Endothelial cell of umbilical vein (primary cell): ENCODE results near the gene TSEN2. TPM values are rescaled to one million over a fixed set of nuclear protein-coding genes. Genes with fewer than 3 reads are reported as not detected.

Experiments used
- BruUV-seq: library from RNA; stranded (reverse); fragments of 400-500 nt; replicated peaks from 2 replicates; lab custom pipeline; 2021; lab: Mats Ljungman, UMichigan
- CTCF ChIA-PET: fragments of 300-600, 350-600 bp; sonication (Branson Sonifier 250); formaldehyde crosslinking; loops from one replicate; lab custom pipeline; 2021; ENCODE audit warnings: antibody characterized with exemption, inconsistent platforms; lab: Charles Lee
- POLR2A ChIA-PET: fragments of 300-600, 350-600 bp; sonication (Branson Sonifier 250); formaldehyde crosslinking; loops from one replicate; lab custom pipeline; 2021; ENCODE audit warnings: antibody characterized with exemption, inconsistent platforms; lab: Charles Lee
- DNase-seq: peaks from one replicate; pipeline ENCODE4 v3.0.0-alpha.2; 2011; ENCODE audit warnings: low read depth, low spot score
- FAIRE-seq: peaks from 2 replicates; lab custom pipeline; 2011; peaks lifted over from hg19 to GRCh38; lab: Jason Lieb, UNC
- H2AFZ ChIP-seq: 2 replicates; pipeline ENCODE4 v1.6.0; 2012; ENCODE audit warnings: low read depth, low read length, control low read depth, inconsistent platforms
- H3K27ac ChIP-seq: 2 replicates; pipeline ENCODE4 v1.5.1; 2011; ENCODE audit warnings: low read depth, mild to moderate bottlenecking, control low read depth, low read length, moderate library complexity; ENCODE audit not compliant: insufficient read depth
- H3K27me3 ChIP-seq, 2 experiments: 2 replicates each; pipeline versions ENCODE4 v1.6.0 to v1.6.1; 2011; ENCODE audit warnings: low read length in 2 of 2, mixed read lengths in 1 of 2; ENCODE audit not compliant: control insufficient read depth in 2 of 2, insufficient read depth in 2 of 2
- H3K36me3 ChIP-seq, 2 experiments: 2 replicates in 1 of 2; 3 replicates in 1 of 2; pipeline ENCODE4 v1.5.1; 2011; ENCODE audit warnings: low read length in 2 of 2, mild to moderate bottlenecking in 1 of 2, moderate library complexity in 1 of 2; ENCODE audit not compliant: control insufficient read depth in 2 of 2, insufficient read depth in 2 of 2; ENCODE audit errors: extremely low read depth in 1 of 2
- H3K4me1 ChIP-seq: 3 replicates; pipeline ENCODE4 v1.5.1; 2011; ENCODE audit warnings: mild to moderate bottlenecking, low read length; ENCODE audit not compliant: control insufficient read depth, insufficient read depth; ENCODE audit errors: extremely low read depth
- H3K4me2 ChIP-seq: 2 replicates; pipeline ENCODE4 v1.6.1; 2011; ENCODE audit warnings: low read length, control low read depth, mixed read lengths; ENCODE audit not compliant: insufficient read depth
- H3K4me3 ChIP-seq, 3 experiments: fragments of 200-600 bp in 1 of 3; sonication (generic), shearing (Covaris generic) in 1 of 3; replicated peaks in 1 of 3; 2 replicates each; pipeline ENCODE4 v1.5.1; 2011 to 2016; ENCODE audit warnings: control low read depth in 3 of 3, low read length in 3 of 3, mild to moderate bottlenecking in 2 of 3, inconsistent platforms in 1 of 3, low read depth in 1 of 3, moderate library complexity in 1 of 3; ENCODE audit not compliant: insufficient read depth in 1 of 3
- H3K79me2 ChIP-seq: 2 replicates; pipeline ENCODE4 v1.6.0; 2012; ENCODE audit warnings: low read length, inconsistent platforms; ENCODE audit not compliant: control insufficient read depth, insufficient read depth
- H3K9ac ChIP-seq: replicated peaks from 2 replicates; pipeline ENCODE3; 2011; ENCODE audit warnings: low read length, control low read depth; ENCODE audit not compliant: insufficient read depth; ENCODE audit errors: extremely low read depth
- H3K9me1 ChIP-seq: replicated peaks from 3 replicates; pipeline ENCODE4 v1.6.0; 2011; ENCODE audit warnings: mild to moderate bottlenecking, low read length; ENCODE audit not compliant: control insufficient read depth, insufficient read depth; ENCODE audit errors: extremely low read depth
- H3K9me3 ChIP-seq: replicated peaks from 2 replicates; pipeline ENCODE4 v1.5.1; 2012; ENCODE audit warnings: low read length, inconsistent platforms; ENCODE audit not compliant: control insufficient read depth, insufficient read depth
- H4K20me1 ChIP-seq: replicated peaks from 2 replicates; pipeline ENCODE3; 2011; ENCODE audit warnings: mild to moderate bottlenecking, low read length; ENCODE audit not compliant: control insufficient read depth, insufficient read depth; ENCODE audit errors: extremely low read depth
- EZH2 ChIP-seq: IDR thresholded peaks from 2 replicates; pipeline ENCODE4 v1.6.1; 2012; ENCODE audit warnings: borderline replicate concordance, low read depth, mild to moderate bottlenecking, moderate library complexity, low read length, inconsistent platforms; ENCODE audit not compliant: severe bottlenecking
- FOS ChIP-seq: IDR thresholded peaks from 2 replicates; pipeline ENCODE4 v1.6.1; 2011; ENCODE audit warnings: mild to moderate bottlenecking, low read length, moderate library complexity, borderline replicate concordance; ENCODE audit not compliant: insufficient read depth
- GATA2 ChIP-seq: IDR thresholded peaks from 2 replicates; pipeline ENCODE4 v1.7.0; 2011; ENCODE audit warnings: low read depth, mild to moderate bottlenecking, moderate library complexity, mixed read lengths, low read length; ENCODE audit not compliant: insufficient read length, insufficient read depth
- JUN ChIP-seq: IDR thresholded peaks from 2 replicates; pipeline ENCODE4 v1.6.1; 2011; ENCODE audit warnings: borderline replicate concordance, low read depth; ENCODE audit not compliant: insufficient read length, insufficient read depth
- MYC ChIP-seq: IDR thresholded peaks from one replicate; pipeline ENCODE4 v1.6.1; 2011; ENCODE audit warnings: mild to moderate bottlenecking, low read depth, low read length
- POLR2A ChIP-seq: IDR thresholded peaks from 2 replicates; pipeline ENCODE4 v1.6.1; 2012; ENCODE audit warnings: low read depth, mild to moderate bottlenecking, control low read depth, low read length
- POLR2AphosphoS5 ChIP-seq: IDR thresholded peaks from 2 replicates; pipeline ENCODE4 v1.6.1; 2012; ENCODE audit warnings: low read depth, mild to moderate bottlenecking, control low read depth, low read length, moderate library complexity; ENCODE audit not compliant: insufficient read depth
- dilution Hi-C: fragments of 300-500 bp; cut with MboI; formaldehyde crosslinking; loops from one replicate; pipeline ENCODE4 v1.15.0; 2019; ENCODE audit warnings: low sequenced_read_pairs; ENCODE audit not compliant: extremely low pct_ligation_motif_present
- intact Hi-C: fragments of 100-400 bp; cut with micrococcal nuclease; formaldehyde crosslinking; loops from one replicate; pipeline ENCODE4 v1.10.0; 2022
- polyA plus RNA-seq, 4 experiments: library from polyadenylated mRNA; depleted of rRNA in 3 of 4; stranded (reverse) in 3 of 4; unstranded in 1 of 4; fragments of >200 nt; gene quantifications; 2 replicates each; pipeline versions ENCODE4 v1.2.1 to v1.2.3, GENCODE V29; 2011 to 2012; ENCODE audit warnings: missing spikeins in 1 of 4
- total RNA-seq: library from RNA; stranded (reverse); gene quantifications from 2 replicates; pipeline ENCODE4 v1.2.3, GENCODE V29; 2021
- TF ChIP-seq, protein P1 (sequence below), 2 donors: IDR thresholded peaks; 1 replicate in 1 of 2; 2 replicates in 1 of 2; pipeline ENCODE4 v1.5.1; 2011; ENCODE audit warnings: low read length in 2 of 2, mild to moderate bottlenecking in 2 of 2, moderate library complexity in 2 of 2, control low read depth in 1 of 2, inconsistent platforms in 1 of 2, low read depth in 1 of 2; ENCODE audit not compliant: insufficient read depth in 1 of 2; ENCODE audit errors: extremely low read depth in 1 of 2
- TF ChIP-seq, protein P2 (sequence below): IDR thresholded peaks from 2 replicates; pipeline ENCODE4 v1.6.1; 2011; ENCODE audit not compliant: insufficient read depth, insufficient read length

TSEN2 gene
- total and polyA plus RNA-seq, 2 donors (not counting 3 experiments of a cell fraction or from before 2014, with no cell fraction given) = 8.3 to 12.1 TPM

DNA sequence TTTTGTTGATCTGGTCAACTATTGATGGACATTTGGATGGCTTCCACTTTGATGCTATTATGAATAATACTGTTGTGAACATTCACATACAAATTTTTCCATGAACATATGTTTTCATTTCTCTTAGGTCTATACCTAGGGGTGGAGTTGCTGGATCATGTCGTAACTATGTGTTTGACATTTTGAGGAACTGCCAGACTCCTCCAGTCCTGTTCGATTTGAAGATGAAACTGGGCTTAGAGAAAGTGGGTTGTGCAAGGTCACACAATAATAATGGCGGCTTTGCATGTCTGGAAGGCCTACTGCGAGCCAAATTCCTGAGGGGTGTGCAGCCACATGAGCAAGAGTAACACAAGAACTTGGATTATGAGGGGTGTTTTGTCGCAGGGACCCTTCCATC is 2.6 kb downstream of the TSEN2 start:
- DNase-seq (no peak), FAIRE-seq (no peak)
- dilution Hi-C loops = no loop called here
- Histone ChIP-seq H2AFZ (no peak overlapping the region), H3K9ac (no peak overlapping the region), H3K27ac (no peak overlapping the region), H3K4me3 (no peak overlapping the region), H3K9me3 (no peaks in the 10 kb centered on the region), H3K4me2 (no peak overlapping the region), H3K27me3 (no peaks in the 10 kb centered on the region), H3K4me1 (peaks cover 23% of the 10 kb centered on the region), H4K20me1 (no peaks in the 10 kb centered on the region), H3K9me1 (no peaks in the 10 kb centered on the region), H3K79me2 (peaks cover 17% of the 10 kb centered on the region), H3K36me3 (no peaks in the 10 kb centered on the region)
- TF ChIP-seq MYC (no peak), EZH2 (no peak), FOS (no peak), POLR2A (no peak), JUN (no peak), GATA2 (no peak), POLR2AphosphoS5 (no peak)
- TF ChIP-seq, protein P1, sequence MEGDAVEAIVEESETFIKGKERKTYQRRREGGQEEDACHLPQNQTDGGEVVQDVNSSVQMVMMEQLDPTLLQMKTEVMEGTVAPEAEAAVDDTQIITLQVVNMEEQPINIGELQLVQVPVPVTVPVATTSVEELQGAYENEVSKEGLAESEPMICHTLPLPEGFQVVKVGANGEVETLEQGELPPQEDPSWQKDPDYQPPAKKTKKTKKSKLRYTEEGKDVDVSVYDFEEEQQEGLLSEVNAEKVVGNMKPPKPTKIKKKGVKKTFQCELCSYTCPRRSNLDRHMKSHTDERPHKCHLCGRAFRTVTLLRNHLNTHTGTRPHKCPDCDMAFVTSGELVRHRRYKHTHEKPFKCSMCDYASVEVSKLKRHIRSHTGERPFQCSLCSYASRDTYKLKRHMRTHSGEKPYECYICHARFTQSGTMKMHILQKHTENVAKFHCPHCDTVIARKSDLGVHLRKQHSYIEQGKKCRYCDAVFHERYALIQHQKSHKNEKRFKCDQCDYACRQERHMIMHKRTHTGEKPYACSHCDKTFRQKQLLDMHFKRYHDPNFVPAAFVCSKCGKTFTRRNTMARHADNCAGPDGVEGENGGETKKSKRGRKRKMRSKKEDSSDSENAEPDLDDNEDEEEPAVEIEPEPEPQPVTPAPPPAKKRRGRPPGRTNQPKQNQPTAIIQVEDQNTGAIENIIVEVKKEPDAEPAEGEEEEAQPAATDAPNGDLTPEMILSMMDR (IDR thresholded peaks at IDR 0.05; ENCODE audit: extremely low read depth in 1 of 2, insufficient read depth in 1 of 2, low read depth in 1 of 2, low read length in 2 of 2) = no peak
- TF ChIP-seq, protein P2, sequence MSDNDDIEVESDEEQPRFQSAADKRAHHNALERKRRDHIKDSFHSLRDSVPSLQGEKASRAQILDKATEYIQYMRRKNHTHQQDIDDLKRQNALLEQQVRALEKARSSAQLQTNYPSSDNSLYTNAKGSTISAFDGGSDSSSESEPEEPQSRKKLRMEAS = no peak
- no TSS peak for BruUV-seq
- ChIA-PET POLR2A (no interaction called here), CTCF (interaction anchor here (1.1 kb wide), 1 partner anchor 352 kb away, joined by 3 read pairs; no protein-coding TSS in a partner anchor)
- intact Hi-C loops = no loop called here
